Measurements from ENCODE around the gene APH1A. TPM values are rescaled to one million over a fixed set of nuclear protein-coding genes. Genes with fewer than 3 reads are reported as not detected.

APH1A gene
- total and polyA plus RNA-seq, 2 of the 13 experiments (the other 11 are each of a cell fraction or from before 2014, with no cell fraction given): 114 to 130 TPM

GRCh38 chr1:150235852-150236613 is 32.8 kb downstream of the APH1A start, which contains the start of gene ANP32E (continued):
- TF ChIP-seq SALL1 (CRISPR knock-in tag; IDR thresholded peaks at IDR 0.05): peak; percentile 90
- TF ChIP-seq, protein P1, sequence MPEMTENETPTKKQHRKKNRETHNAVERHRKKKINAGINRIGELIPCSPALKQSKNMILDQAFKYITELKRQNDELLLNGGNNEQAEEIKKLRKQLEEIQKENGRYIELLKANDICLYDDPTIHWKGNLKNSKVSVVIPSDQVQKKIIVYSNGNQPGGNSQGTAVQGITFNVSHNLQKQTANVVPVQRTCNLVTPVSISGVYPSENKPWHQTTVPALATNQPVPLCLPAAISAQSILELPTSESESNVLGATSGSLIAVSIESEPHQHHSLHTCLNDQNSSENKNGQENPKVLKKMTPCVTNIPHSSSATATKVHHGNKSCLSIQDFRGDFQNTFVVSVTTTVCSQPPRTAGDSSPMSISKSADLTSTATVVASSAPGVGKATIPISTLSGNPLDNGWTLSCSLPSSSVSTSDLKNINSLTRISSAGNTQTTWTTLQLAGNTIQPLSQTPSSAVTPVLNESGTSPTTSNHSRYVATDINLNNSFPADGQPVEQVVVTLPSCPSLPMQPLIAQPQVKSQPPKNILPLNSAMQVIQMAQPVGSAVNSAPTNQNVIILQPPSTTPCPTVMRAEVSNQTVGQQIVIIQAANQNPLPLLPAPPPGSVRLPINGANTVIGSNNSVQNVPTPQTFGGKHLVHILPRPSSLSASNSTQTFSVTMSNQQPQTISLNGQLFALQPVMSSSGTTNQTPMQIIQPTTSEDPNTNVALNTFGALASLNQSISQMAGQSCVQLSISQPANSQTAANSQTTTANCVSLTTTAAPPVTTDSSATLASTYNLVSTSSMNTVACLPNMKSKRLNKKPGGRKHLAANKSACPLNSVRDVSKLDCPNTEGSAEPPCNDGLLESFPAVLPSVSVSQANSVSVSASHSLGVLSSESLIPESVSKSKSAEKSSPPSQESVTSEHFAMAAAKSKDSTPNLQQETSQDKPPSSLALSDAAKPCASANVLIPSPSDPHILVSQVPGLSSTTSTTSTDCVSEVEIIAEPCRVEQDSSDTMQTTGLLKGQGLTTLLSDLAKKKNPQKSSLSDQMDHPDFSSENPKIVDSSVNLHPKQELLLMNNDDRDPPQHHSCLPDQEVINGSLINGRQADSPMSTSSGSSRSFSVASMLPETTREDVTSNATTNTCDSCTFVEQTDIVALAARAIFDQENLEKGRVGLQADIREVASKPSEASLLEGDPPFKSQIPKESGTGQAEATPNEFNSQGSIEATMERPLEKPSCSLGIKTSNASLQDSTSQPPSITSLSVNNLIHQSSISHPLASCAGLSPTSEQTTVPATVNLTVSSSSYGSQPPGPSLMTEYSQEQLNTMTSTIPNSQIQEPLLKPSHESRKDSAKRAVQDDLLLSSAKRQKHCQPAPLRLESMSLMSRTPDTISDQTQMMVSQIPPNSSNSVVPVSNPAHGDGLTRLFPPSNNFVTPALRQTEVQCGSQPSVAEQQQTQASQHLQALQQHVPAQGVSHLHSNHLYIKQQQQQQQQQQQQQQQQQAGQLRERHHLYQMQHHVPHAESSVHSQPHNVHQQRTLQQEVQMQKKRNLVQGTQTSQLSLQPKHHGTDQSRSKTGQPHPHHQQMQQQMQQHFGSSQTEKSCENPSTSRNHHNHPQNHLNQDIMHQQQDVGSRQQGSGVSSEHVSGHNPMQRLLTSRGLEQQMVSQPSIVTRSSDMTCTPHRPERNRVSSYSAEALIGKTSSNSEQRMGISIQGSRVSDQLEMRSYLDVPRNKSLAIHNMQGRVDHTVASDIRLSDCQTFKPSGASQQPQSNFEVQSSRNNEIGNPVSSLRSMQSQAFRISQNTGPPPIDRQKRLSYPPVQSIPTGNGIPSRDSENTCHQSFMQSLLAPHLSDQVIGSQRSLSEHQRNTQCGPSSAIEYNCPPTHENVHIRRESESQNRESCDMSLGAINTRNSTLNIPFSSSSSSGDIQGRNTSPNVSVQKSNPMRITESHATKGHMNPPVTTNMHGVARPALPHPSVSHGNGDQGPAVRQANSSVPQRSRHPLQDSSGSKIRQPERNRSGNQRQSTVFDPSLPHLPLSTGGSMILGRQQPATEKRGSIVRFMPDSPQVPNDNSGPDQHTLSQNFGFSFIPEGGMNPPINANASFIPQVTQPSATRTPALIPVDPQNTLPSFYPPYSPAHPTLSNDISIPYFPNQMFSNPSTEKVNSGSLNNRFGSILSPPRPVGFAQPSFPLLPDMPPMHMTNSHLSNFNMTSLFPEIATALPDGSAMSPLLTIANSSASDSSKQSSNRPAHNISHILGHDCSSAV (CRISPR knock-in tag; IDR thresholded peaks at IDR 0.05; ENCODE audit: borderline replicate concordance): no peak
- TF ChIP-seq ARNT2 (CRISPR knock-in tag; IDR thresholded peaks at IDR 0.05; ENCODE audit: low read depth): peak; percentile 66; the same call in 1 of the 2 replicates
- no peak for TF ChIP-seq ZNF180 (CRISPR knock-in tag; IDR thresholded peaks at IDR 0.05; ENCODE audit: borderline replicate concordance, low read depth)
- TF ChIP-seq, protein P2, sequence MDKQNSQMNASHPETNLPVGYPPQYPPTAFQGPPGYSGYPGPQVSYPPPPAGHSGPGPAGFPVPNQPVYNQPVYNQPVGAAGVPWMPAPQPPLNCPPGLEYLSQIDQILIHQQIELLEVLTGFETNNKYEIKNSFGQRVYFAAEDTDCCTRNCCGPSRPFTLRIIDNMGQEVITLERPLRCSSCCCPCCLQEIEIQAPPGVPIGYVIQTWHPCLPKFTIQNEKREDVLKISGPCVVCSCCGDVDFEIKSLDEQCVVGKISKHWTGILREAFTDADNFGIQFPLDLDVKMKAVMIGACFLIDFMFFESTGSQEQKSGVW (CRISPR knock-in tag; IDR thresholded peaks at IDR 0.05; ENCODE audit: borderline replicate concordance): no peak
- TF ChIP-seq, protein P3, sequence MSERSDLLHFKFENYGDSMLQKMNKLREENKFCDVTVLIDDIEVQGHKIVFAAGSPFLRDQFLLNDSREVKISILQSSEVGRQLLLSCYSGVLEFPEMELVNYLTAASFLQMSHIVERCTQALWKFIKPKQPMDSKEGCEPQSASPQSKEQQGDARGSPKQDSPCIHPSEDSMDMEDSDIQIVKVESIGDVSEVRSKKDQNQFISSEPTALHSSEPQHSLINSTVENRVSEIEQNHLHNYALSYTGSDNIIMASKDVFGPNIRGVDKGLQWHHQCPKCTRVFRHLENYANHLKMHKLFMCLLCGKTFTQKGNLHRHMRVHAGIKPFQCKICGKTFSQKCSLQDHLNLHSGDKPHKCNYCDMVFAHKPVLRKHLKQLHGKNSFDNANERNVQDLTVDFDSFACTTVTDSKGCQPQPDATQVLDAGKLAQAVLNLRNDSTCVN (CRISPR knock-in tag; IDR thresholded peaks at IDR 0.05; ENCODE audit: borderline replicate concordance): peak; percentile 68; the same call in 1 of the 2 replicates
- TF ChIP-seq, protein P4, sequence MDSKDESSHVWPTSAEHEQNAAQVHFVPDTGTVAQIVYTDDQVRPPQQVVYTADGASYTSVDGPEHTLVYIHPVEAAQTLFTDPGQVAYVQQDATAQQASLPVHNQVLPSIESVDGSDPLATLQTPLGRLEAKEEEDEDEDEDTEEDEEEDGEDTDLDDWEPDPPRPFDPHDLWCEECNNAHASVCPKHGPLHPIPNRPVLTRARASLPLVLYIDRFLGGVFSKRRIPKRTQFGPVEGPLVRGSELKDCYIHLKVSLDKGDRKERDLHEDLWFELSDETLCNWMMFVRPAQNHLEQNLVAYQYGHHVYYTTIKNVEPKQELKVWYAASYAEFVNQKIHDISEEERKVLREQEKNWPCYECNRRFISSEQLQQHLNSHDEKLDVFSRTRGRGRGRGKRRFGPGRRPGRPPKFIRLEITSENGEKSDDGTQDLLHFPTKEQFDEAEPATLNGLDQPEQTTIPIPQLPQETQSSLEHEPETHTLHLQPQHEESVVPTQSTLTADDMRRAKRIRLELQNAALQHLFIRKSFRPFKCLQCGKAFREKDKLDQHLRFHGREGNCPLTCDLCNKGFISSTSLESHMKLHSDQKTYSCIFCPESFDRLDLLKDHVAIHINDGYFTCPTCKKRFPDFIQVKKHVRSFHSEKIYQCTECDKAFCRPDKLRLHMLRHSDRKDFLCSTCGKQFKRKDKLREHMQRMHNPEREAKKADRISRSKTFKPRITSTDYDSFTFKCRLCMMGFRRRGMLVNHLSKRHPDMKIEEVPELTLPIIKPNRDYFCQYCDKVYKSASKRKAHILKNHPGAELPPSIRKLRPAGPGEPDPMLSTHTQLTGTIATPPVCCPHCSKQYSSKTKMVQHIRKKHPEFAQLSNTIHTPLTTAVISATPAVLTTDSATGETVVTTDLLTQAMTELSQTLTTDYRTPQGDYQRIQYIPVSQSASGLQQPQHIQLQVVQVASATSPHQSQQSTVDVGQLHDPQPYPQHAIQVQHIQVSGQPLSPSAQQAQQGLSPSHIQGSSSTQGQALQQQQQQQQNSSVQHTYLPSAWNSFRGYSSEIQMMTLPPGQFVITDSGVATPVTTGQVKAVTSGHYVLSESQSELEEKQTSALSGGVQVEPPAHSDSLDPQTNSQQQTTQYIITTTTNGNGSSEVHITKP (CRISPR knock-in tag; IDR thresholded peaks at IDR 0.05; ENCODE audit: low read depth): peak; percentile 87
- TF ChIP-seq RBAK (CRISPR knock-in tag; IDR thresholded peaks at IDR 0.05): no peak
- TF ChIP-seq, protein P5, sequence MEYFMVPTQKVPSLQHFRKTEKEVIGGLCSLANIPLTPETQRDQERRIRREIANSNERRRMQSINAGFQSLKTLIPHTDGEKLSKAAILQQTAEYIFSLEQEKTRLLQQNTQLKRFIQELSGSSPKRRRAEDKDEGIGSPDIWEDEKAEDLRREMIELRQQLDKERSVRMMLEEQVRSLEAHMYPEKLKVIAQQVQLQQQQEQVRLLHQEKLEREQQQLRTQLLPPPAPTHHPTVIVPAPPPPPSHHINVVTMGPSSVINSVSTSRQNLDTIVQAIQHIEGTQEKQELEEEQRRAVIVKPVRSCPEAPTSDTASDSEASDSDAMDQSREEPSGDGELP (IDR thresholded peaks at IDR 0.05; ENCODE audit: borderline replicate concordance, low read depth): 0 out of 2 replicates have a peak, but pooled peaks have one; percentile 20
- TF ChIP-seq, protein P6, sequence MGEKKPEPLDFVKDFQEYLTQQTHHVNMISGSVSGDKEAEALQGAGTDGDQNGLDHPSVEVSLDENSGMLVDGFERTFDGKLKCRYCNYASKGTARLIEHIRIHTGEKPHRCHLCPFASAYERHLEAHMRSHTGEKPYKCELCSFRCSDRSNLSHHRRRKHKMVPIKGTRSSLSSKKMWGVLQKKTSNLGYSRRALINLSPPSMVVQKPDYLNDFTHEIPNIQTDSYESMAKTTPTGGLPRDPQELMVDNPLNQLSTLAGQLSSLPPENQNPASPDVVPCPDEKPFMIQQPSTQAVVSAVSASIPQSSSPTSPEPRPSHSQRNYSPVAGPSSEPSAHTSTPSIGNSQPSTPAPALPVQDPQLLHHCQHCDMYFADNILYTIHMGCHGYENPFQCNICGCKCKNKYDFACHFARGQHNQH (CRISPR knock-in tag; IDR thresholded peaks at IDR 0.05): peak; percentile 47; the same call in 1 of the 2 replicates

Measured in HepG2 (cell line).